G401 (cell line): ENCODE results near the gene NMNAT2. TPM values are rescaled to one million over a fixed set of nuclear protein-coding genes. Genes with fewer than 3 reads are reported as not detected.
"Not testable (repeated sequence)": the region's sequence is repeated elsewhere in the genome, so short reads cannot be mapped to it uniquely, and the experiment has no call there.

Experiments used
- DNase-seq: peaks from one replicate; pipeline ENCODE4 v3.0.0-alpha.2; 2015; ENCODE audit warnings: low spot score
- in situ Hi-C: cut with HindIII; loops from 2 replicates; pipeline ENCODE4 v1.10.0; 2016; ENCODE audit warnings: low sequenced_read_pairs, mixed read lengths
- total RNA-seq: library from RNA; depleted of rRNA; stranded (reverse); fragments of >200 nt; shearing (Covaris generic); gene quantifications from 2 replicates; pipeline ENCODE4 v1.2.3, GENCODE V29; 2014

The NMNAT2 gene
- total RNA-seq, 1 experiment from 2014 or later = 0.27 TPM

DNA sequence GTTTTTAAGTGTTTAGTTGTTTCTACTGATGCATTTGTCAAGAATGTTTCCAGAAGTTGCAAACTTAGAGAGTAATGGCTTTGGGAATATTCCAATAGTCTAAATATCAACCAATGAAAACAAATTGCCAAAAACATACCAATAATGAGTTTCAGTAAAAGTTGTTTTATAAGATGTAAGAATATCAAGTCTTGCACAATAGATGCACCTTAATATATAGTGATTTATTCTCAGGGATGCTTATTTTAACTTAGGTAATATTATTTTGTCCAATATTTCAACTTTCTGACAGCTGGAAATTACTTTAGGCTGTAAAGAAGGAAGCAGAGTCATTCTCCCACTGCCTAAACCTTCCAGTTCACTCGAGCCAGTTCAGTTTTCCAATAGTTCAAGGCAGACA, 5.4 kb upstream of the NMNAT2 start:
- DNase-seq = no peak
- in situ Hi-C loops = no loop called here

DNA sequence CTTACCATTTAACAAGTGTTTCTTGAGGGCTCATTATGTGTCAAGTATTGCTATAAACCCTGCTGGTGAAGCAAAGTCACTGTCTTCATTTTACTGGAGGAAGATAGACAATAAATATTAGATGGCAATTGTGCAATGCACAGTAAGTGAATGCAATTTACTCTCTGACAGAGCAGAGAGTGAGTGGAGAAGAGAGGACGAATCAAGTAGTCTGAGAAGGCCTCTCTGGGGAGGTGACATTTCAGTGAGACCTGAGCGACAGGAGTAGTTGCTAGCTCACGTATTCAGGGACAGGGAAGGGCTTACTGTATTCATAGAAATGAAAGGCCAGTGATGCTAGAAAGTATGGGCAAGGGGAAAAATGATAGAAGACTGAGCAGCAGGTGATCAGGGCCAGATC, 1.2 kb upstream of the NMNAT2 start:
- in situ Hi-C loops = no loop called here
- peak; percentile 33 for DNase-seq

DNA sequence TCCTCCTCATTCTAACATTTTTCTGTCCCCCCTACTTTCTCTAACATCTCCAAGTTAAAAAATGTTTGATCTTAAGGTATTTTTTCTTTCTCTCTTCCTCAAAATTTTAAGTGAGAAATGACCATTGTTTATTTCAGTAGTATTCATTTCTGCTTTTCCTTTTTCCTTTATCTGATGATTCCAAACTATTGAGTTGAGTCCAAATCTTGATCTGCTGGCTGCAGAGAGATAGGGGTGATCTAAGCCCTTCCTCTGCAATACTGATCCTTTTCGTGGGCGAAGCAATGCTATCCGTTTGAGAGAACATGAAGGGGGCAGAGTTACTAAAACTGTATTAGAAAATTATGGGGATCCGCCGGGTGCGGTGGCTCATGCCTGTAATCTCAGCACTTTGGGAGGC, 516 bp upstream of the NMNAT2 start:
- in situ Hi-C loops = no loop called here
- peak; percentile 58 for DNase-seq

DNA sequence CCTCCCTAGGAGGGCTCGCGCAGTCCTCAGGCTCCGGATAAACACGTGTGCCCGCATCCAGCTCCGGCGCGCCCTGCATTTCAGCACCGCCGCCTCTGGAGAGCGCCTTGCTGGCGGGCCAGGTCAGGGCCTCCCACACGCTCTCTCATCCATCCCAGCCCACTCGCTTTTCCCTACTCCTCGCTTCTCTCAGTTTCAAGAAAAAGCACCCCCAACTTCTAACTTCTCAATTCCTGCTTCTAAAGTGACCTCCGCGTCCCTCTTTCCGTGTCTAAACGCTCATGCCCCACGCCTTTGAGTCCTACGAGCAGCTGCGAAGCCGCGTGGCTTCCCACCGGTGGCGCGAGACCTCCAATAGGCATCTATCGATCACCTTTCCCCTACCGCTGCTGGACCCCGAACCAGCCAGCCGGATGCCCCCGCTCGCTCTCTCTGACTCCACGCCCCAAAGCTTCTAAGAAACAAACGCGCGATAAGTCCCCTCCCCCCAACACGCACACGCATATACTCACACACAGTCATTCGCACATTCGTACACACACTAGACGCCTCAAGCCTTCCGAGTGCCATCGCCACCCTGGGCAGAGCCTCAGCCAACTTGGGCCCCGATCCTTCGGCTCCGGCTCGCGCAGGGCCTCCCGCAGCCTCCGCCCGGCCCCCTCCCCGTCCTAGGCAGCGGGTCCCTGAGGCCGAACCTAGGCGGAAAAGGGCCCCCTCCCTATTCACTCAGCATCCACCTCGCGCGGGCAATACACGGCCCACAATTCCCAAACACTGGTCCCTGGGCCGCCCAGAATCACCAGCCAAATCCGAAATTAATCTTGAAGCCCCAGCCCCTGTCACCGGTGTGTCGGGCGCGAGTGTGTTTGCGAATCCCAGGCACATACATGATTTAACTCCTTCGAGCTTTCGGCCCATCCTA, 1.1 kb downstream of the NMNAT2 start:
- peak; percentile 79 for DNase-seq
- in situ Hi-C loops = no loop called here

DNA sequence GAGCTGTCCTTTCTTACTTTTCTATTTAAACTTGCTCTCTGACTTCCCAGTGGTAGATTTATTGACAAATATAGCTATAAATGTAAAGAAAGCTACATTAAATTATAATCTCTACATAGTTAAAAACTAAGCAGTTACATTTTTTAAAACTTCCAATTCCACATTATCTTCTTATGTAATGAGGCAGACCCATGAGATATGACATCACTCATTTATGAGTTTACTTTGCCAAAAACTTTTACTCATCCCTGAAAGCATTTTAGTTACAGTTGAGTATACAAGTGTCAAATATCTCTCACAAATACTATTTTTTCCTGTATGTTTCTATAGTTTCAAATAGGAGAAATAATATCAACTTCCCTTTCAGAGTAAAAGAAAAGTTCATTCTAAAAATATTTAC, 3.8 kb downstream of the NMNAT2 start:
- DNase-seq = no peak
- in situ Hi-C loops = no loop called here

DNA sequence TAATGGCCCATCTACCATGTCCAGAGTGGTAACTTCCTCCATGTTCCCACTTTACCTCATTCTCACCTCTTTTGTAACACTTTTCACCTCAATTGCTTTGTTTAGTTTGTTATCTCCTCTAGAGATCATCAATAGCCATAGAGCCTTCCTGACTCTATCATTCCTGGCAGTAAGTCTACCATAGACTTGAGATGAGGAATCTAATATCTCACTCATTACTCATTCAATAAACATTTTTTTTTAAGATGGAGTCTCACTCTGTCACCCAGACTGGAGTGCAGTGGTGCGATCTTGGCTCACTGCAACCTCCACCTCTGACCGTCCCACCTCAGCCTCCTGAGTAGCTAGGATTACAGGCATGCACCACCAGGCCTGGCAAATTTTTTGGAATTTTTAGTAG, 7.1 kb downstream of the NMNAT2 start:
- no peak for DNase-seq
- in situ Hi-C loops = no loop called here

DNA sequence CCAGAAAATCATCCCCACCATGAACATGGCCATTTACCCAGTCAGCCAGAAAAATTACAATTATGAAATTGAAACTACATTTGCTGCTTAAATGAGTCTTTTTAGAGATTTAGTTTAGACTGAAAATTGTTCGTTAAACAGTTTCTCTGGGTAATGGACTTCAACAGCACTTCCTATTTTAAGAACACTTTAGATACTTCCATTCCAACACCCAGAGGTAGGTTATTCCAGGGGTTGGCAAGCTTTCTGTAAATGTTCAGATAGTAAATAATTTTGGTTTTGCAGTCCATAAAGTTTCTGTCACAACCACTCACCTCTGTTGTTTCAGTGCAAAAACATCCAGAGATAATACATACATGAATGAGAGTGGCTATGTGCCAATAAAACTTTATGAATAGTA, 10.2 kb downstream of the NMNAT2 start:
- DNase-seq = no peak
- in situ Hi-C loops = no loop called here

DNA sequence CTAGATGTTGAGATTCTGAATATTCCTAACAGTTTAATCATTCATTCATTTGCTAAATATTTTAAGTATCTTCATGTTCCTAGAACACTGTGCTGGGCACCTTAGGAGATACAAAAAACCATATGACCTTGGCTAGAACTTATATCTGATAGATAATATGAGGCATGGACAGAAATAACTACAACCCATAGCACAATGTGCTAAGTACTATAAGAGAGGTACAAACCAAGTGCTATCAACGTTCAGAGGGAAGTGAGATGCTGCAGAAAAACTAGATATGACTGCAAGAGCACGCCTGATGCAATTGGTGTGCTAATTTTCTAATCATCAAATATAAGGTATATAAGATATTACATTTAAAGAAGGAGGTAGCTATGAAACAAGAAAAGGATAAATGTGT, 10.7 kb downstream of the NMNAT2 start:
- no peak for DNase-seq
- in situ Hi-C loops = no loop called here

DNA sequence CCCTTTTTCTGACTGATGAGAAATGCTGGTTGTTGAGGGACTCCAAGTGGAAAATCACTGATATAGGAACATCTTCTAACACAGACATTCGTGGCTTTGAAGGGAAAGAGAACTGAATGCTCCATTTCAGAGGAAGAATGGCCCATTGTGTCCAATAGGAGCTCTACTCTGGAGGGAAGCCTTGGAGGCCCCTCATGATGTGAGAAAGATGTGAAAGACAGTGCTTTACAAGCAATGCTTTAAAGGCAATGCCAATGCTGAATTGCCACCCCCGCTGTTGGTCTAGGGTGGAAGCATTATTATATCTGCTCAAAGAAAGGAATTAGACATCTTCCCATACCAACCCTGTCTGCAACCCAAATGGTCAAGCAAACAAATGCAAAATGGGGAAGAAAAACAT, 13.7 kb downstream of the NMNAT2 start:
- in situ Hi-C loops = no loop called here
- DNase-seq = no peak

DNA sequence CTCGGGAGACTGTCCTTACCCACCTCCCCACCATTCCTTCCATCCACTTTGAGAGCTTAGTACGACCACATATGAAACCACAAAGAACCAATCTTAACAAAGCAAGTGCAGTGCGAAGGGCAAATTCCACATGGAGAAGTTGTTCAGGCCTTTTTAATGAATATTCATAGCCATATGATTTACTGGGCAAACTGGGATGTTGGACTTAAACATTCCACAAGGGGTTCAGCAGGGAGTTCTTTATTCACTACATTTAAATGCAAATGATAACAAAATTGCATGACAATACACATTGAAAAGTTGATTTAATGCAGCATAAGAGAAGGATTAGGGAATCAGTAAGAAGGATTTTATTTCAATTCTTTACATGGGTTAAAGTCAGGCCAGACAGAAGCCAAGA, 14.7 kb downstream of the NMNAT2 start:
- no peak for DNase-seq
- in situ Hi-C loops = no loop called here

DNA sequence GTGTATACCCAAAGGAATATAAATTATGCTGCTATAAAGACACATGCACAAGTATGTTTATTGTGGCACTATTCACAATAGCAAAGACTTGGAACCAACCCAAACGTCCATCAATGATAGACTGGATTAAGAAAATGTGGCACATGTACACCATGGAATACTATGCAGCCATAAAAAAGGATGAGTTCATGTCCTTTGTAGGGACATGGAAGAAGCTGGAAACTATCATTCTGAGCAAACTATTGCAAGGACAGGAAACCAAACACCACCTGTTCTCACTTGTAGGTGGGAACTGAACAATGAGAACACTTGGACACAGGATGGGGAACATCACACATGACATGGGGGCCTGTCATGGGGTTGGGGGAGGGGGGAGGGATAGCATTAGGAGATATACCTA, 16.6 kb downstream of the NMNAT2 start:
- in situ Hi-C loops = not testable (repeated sequence)

DNA sequence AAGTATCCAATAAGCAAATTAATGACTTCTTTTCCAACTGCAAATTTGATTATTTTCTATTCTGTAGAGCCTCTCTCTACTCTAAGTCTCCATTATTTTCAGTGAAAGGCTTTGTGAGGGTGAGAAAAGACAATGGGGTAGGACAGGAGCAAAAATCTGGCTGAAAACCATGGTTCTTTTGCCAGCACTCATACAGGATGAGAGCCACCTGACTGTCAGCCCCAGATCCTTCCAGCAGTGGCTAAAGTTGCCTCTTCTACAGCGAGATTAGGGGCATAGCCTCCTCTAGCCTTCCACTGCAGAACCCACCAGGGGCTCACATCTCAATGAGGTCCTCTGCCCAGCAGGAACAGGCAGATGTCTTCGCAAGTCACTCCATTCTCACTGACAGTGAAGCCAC, 23.7 kb downstream of the NMNAT2 start:
- in situ Hi-C loops = no loop called here
- DNase-seq = peak; percentile 77

More for the DNA sequence above, 16.6 kb downstream of the NMNAT2 start:
- DNase-seq = not testable (repeated sequence)

DNA sequence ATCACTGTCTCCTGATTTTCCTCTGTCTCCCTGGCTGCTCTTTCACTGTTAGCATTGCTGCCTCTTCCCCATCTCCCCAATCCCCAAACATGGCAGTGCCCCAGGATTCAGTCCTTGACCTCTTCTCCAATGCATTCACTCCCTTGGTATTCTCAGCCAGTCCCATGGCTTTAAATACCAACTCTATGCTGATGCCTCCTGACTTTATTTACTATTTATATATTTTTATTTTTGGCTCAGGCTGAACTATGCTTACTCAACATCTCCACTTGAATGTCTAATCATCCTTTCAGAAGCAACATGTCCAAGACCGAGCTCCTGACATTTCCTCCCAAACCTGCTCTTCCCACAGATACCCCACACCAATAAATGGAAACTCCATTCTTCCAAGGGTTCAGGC, 26.3 kb downstream of the NMNAT2 start:
- no peak for DNase-seq
- in situ Hi-C loops = no loop called here

DNA sequence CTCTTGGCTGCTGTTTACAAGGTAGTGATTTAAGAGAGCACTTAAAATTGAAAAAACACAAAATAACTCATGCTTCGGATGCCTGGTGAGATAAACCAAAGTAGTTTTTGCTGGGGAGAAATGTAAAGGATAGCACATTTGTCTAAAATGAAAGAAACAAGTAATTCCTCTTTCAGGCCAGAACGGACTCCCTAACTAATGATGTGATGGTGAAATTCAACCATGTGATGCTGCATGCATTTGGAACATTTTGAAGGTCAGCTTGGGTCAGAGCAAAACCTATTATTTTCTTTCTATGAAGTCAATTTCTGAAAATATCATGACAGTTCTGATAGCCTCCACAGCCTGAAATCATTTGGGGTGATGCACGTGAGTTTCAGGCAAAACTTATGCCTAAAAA, 27.6 kb downstream of the NMNAT2 start:
- in situ Hi-C loops = no loop called here

DNA sequence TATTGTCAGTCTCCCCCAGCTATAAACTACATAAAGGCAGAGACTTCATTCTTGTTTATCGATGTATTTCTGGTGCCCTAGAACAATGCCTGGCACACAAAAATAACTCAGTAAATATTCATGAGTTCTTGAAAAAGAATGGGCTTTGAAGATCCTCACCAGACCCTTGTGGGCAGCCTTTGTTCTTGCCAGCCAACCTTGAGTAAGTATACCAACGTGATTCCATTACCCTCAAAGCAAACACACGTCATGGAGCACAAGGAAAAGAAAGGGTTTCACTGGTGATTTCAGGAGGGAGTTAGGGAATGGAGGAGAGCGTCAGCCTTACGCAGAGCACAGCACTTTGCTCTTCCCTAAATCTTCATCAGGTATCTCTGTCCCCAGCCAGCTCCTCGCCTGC, 29.4 kb downstream of the NMNAT2 start:
- in situ Hi-C loops = no loop called here
- no peak for DNase-seq

More for the DNA sequence above, 27.6 kb downstream of the NMNAT2 start:
- DNase-seq = no peak

DNA sequence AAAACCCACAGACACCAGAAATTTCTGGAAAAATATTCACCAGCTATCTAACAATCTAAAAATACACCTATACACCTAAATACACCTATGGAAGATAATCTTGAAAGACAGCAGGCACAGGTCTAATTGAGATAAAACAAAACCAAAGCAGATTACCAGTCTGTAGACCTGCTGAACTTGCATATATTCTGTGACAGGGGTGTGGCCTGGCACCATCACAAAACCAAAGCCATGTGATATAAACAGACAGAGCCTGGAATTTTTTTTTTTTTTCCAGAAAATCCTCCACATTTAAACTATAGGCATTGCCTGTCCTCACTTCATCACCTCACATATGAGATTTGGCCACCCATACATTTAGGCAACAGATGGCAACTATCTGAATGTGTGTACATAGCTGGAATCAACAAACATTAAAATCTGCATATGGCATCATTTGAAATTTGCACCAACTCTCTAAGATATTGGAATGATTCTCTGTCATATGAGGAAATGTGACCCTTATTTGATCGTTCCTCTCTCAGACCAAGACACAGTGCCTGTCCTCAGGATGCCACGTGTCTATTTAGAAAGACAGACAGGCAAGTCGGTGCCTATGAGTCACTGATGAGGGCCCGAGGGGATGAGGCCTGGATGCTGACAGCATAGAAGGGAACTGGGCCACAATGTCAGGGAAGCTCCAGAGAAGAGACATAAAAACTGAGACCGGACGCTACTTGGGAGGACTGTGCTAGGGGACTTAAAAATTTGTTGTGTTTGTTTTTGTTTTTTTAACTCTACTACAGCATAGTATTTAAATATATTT, 32.6 kb downstream of the NMNAT2 start:
- in situ Hi-C loops = no loop called here
- no peak for DNase-seq

DNA sequence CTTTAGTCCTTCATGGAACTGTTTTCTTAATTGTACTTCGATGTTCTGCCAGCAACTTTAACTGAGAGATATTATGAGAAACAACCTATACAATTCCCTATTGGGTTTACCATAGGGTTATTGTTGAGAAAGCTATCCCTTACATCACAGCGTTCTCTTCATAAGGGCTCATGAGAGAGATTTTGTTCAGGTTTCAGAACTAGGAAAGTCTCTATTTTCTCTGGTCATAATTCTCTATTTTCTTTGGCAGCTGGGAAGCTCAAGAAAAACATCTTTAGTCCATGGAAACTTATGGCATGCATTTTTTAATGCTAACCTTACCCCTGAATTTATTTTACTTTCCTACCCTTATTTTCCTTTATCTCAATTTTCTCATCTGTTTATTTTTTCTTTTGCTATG, 38.2 kb downstream of the NMNAT2 start:
- in situ Hi-C loops = no loop called here
- no peak for DNase-seq

DNA sequence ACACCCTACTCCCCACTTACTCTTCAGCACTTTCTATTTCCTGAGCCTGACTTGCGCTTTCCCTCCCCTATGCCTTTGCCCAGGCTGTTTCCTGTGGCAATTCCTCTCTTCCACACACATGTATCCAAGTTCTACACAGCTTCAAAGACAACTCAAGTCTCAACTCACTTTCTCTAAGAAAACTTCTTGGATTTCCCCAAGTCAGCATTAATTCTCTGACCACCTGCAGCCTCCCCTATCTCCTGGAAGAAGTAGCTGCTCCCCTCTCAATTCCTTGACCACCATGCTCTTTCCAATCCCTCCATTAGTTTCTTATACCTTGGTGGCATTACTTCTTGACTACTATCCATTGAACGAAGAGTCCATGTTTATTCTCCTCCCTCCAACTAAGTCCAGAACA, 42.8 kb downstream of the NMNAT2 start:
- in situ Hi-C loops = no loop called here
- no peak for DNase-seq

DNA sequence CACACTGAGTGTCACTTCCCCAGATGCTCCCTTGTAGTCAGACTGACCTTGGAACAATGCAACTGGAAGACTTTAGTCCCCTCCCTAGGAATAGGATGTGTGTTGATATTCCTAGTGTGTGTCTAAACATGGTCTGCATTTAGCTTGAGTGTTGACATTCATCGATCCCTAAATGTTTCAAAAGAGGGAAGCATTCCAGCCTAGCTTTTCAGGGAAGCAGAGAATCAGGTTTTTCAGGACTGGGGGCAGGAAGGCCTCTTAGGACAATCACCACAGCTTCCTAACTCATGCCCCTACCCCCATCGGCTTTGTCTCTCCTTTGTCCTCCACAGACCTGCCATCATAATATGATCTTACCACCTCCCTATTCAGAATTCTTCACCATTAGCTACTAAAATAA, 43.4 kb downstream of the NMNAT2 start:
- no peak for DNase-seq
- in situ Hi-C loops = no loop called here

DNA sequence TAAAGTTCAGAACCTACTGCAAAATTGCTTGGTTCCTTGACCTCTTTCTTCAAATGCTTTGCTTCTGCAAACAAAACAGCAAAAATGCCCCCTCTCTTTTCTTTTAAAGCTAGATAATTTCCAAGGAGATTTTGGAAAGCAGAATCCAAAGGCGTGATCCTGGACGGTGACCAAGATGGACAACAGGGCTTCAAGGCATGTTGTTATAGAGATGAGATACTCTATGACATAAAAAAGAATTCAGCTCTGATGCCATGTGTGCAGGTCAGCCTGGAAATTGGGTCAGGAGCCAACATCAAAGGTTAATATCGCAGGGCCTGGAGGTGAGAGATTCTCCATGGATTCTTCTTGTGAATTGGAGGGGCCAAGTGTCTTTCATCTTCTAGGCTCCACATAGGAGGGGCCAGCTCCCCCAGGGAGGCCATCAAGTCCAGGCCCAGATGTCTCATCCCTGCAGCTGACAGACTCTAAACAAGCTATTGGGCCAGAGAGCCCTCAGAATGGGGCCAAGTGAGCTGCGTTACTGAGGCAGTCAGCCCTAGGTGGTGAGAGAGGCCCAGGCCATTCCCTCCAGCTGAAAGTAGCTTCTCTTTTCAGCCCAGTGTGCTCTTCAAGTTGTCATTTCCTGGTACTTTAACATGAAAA, 45.5 kb downstream of the NMNAT2 start:
- DNase-seq = peak; percentile 52
- in situ Hi-C loops = no loop called here
